Tibial nerve (tissue), 3 donors: ENCODE data around the gene SIGLEC7.

Experiments
- POLR2A ChIP-seq, 2 donors: fragments of 450-650 bp; IDR thresholded peaks; one replicate each; pipeline ENCODE4 v1.6.1; 2017; ENCODE audit warnings: antibody characterized with exemption in 2 of 2, mild to moderate bottlenecking in 2 of 2, moderate library complexity in 2 of 2
- TF ChIP-seq, protein P1 (sequence below), 5 experiments: fragments of 200-600 bp in 3 of 5; fragments of 450-650 bp in 2 of 5; sonication (generic) in 3 of 5; IDR thresholded peaks; one replicate each; pipeline ENCODE4 v1.5.1; 2016 to 2019; ENCODE audit warnings: antibody characterized with exemption in 5 of 5, mild to moderate bottlenecking in 3 of 5, moderate library complexity in 2 of 5

DNA sequence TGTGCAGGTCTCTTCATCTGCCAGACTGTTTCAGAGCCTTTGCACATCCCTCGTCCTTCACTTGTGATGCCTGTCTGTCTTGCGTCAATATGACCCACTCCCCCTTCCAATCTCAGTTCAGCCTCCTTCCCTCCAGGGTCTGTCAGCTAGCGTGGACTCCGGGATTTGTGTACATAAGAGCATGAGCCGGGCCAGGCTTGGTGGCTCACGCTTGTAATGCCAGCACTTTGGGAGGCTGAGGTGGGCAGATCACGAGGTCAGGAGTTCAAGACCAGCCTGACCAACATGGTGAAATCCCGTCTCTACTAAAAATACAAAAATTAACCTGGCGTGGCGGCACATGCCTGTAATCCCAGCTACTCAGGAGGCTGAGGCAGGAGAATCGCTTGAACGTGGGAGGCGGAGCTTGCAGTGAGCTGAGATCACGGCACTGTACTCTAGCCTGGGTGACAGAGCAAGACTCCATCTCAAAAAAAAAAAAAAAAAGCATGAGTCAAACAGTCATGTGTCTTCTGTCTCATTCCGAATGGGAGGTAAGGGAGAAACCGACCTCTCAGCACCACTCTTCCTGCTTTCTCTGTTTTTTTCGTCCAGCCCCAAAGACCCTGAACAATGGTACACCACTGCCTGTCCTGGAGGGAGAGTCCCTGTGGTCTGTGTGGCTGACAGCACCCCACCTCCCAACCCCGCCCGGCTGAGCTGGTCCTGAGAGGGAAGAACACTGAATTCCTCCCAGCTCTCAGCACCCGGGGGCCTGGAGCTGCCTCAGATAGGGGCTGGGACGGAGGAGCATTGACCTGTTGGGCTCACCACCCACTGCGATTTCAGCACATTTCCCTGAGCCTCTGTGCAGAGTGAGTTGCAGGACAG, 19.8 kb upstream of the SIGLEC7 start:
- TF ChIP-seq, protein P1, sequence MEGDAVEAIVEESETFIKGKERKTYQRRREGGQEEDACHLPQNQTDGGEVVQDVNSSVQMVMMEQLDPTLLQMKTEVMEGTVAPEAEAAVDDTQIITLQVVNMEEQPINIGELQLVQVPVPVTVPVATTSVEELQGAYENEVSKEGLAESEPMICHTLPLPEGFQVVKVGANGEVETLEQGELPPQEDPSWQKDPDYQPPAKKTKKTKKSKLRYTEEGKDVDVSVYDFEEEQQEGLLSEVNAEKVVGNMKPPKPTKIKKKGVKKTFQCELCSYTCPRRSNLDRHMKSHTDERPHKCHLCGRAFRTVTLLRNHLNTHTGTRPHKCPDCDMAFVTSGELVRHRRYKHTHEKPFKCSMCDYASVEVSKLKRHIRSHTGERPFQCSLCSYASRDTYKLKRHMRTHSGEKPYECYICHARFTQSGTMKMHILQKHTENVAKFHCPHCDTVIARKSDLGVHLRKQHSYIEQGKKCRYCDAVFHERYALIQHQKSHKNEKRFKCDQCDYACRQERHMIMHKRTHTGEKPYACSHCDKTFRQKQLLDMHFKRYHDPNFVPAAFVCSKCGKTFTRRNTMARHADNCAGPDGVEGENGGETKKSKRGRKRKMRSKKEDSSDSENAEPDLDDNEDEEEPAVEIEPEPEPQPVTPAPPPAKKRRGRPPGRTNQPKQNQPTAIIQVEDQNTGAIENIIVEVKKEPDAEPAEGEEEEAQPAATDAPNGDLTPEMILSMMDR (IDR thresholded peaks at IDR 0.05), result no peak
- TF ChIP-seq POLR2A (IDR thresholded peaks at IDR 0.05), result no peak
